AG20443 (cell line): ENCODE results near the gene OR6F1.
"Not testable (repeated sequence)": the region's sequence is repeated elsewhere in the genome, so short reads cannot be mapped to it uniquely, and the experiment has no call there.

Experiments
- DNase-seq: peaks from one replicate; pipeline ENCODE4 v3.0.0; 2012; ENCODE audit warnings: low spot score, mixed read lengths

The OR6F1 gene

GRCh38 chr1:247716546-247716945, at the start of gene OR6F1:
Gene OR6F1, minus strand, starts transcription at chr1:247716646. Its CDS starts 3,891 bp downstream, at chr1:247712755.
- DNase-seq = no peak

- no peak for DNase-seq
These were observed 44.0 kb upstream of the OR6F1 start, which contains the start of gene OR1C1 for GRCh38 chr1:247760456-247760855. Gene OR1C1, minus strand, starts transcription at chr1:247760556. Its CDS starts 2,150 bp downstream, at chr1:247758406.

GRCh38 chr1:247754311-247754710, 37.9 kb upstream of the OR6F1 start:
- not testable (repeated sequence) for DNase-seq

- DNase-seq = no peak
These were observed 33.4 kb upstream of the OR6F1 start for GRCh38 chr1:247749870-247750269.

- no peak for DNase-seq
These were observed 31.6 kb upstream of the OR6F1 start, which contains the start of gene OR14A2 for GRCh38 chr1:247748041-247748440. Gene OR14A2, minus strand, starts transcription at chr1:247748141.

GRCh38 chr1:247747616-247748015, 31.2 kb upstream of the OR6F1 start:
- DNase-seq = no peak

- DNase-seq = no peak
These were observed 30.0 kb upstream of the OR6F1 start for GRCh38 chr1:247746391-247746935.

- DNase-seq = not testable (repeated sequence)
These were observed 25.8 kb upstream of the OR6F1 start for GRCh38 chr1:247742215-247742760.

- no peak for DNase-seq
These were observed 25.3 kb upstream of the OR6F1 start for GRCh38 chr1:247741756-247742155.

GRCh38 chr1:247740721-247741120, 24.3 kb upstream of the OR6F1 start:
- DNase-seq = no peak

- DNase-seq = no peak
These were observed 21.9 kb upstream of the OR6F1 start, which contains the start of gene OR14K1 for GRCh38 chr1:247738315-247738714. Gene OR14K1, plus strand, starts transcription at chr1:247738615. Its CDS starts 0 bp downstream, at chr1:247738615.

GRCh38 chr1:247721222-247721621, 4.8 kb upstream of the OR6F1 start:
- no peak for DNase-seq

- DNase-seq = no peak
These were observed 2.7 kb downstream of the OR6F1 start for GRCh38 chr1:247713753-247714152.

- DNase-seq = not testable (repeated sequence)
These were observed 5.8 kb downstream of the OR6F1 start for GRCh38 chr1:247710681-247711080.

- no peak for DNase-seq
These were observed 15.1 kb downstream of the OR6F1 start for GRCh38 chr1:247701338-247701737.

GRCh38 chr1:247681288-247681897, 35.1 kb downstream of the OR6F1 start:
- DNase-seq = peak; percentile 19

- no peak for DNase-seq
These were observed 36.3 kb downstream of the OR6F1 start for GRCh38 chr1:247680171-247680570.

- no peak for DNase-seq
These were observed 36.8 kb downstream of the OR6F1 start, which contains the start of gene OR13G1 for GRCh38 chr1:247679639-247680038. Gene OR13G1, minus strand, starts transcription at chr1:247679739. Its CDS starts 6,698 bp downstream, at chr1:247673041.

- no peak for DNase-seq
These were observed 47.2 kb downstream of the OR6F1 start for GRCh38 chr1:247669225-247669624.
